A673 (cell line): Measurements from ENCODE around the gene SOD2. TPM values are rescaled to one million over a fixed set of nuclear protein-coding genes. Genes with fewer than 3 reads are reported as not detected.
"Not testable (repeated sequence)": the region's sequence is repeated elsewhere in the genome, so short reads cannot be mapped to it uniquely, and the experiment has no call there.

Experiments
- BruUV-seq: library from RNA; stranded (reverse); fragments of 400-500 nt; replicated peaks from 2 replicates; lab custom pipeline; 2021; lab: Mats Ljungman, UMichigan
- CTCF ChIA-PET: fragments of 300-600 bp; sonication (Branson Sonifier 250); formaldehyde crosslinking; loops from one replicate; lab custom pipeline; 2022; ENCODE audit warnings: antibody characterized with exemption; lab: Charles Lee
- POLR2A ChIA-PET: fragments of 300-600 bp; sonication (Branson Sonifier 250); formaldehyde crosslinking; loops from one replicate; lab custom pipeline; 2022; ENCODE audit warnings: antibody characterized with exemption; ENCODE audit not compliant: low non-redundant PET; lab: Charles Lee
- DNase-seq: peaks from one replicate; pipeline ENCODE4 v3.0.0-alpha.2; 2015; ENCODE audit warnings: low spot score
- H3K27ac ChIP-seq: fragments of 200-600 bp; sonication (generic); 2 replicates; pipeline ENCODE4 v1.5.1; 2016; ENCODE audit warnings: mixed run types, low read depth, mild to moderate bottlenecking, mixed read lengths, antibody characterized with exemption, low read length; ENCODE audit not compliant: poor library complexity, severe bottlenecking
- H3K27me3 ChIP-seq: fragments of 200-600 bp; sonication (generic); replicated peaks from 2 replicates; pipeline ENCODE4 v1.6.1; 2017; ENCODE audit warnings: mixed run types, low read depth, mild to moderate bottlenecking, mixed read lengths, antibody characterized with exemption, low read length; ENCODE audit not compliant: insufficient read depth, poor library complexity
- H3K36me3 ChIP-seq: fragments of 200-600 bp; sonication (generic); 2 replicates; pipeline ENCODE4 v1.6.1; 2016; ENCODE audit warnings: mixed run types, mild to moderate bottlenecking, mixed read lengths, antibody characterized with exemption, low read length; ENCODE audit not compliant: insufficient read depth, poor library complexity, severe bottlenecking
- H3K4me1 ChIP-seq: fragments of 200-600 bp; sonication (generic); 2 replicates; pipeline ENCODE4 v1.6.1; 2017; ENCODE audit warnings: mixed run types, mild to moderate bottlenecking, mixed read lengths, antibody characterized with exemption, low read length; ENCODE audit not compliant: insufficient read depth, poor library complexity, severe bottlenecking
- H3K4me3 ChIP-seq: fragments of 200-600 bp; sonication (generic); 2 replicates; pipeline ENCODE4 v1.5.1; 2016; ENCODE audit warnings: low read depth, mixed run types, mild to moderate bottlenecking, mixed read lengths, low read length; ENCODE audit not compliant: poor library complexity, severe bottlenecking
- H3K9me3 ChIP-seq: fragments of 200-600 bp; sonication (generic); 2 replicates; pipeline ENCODE4 v1.6.1; 2016; ENCODE audit warnings: mixed run types, low read depth, mild to moderate bottlenecking, mixed read lengths, antibody characterized with exemption, low read length; ENCODE audit not compliant: poor library complexity, severe bottlenecking
- CTCF ChIP-seq: fragments of 300-800, 200-600 bp; sonication (generic); conservative IDR thresholded peaks from 2 replicates; pipeline ENCODE4 v1.5.1; 2017; ENCODE audit warnings: low read depth, mild to moderate bottlenecking, antibody characterized with exemption, low read length, moderate library complexity, mixed read lengths
- EZH2 ChIP-seq: fragments of 200-600 bp; sonication (generic); IDR thresholded peaks from 2 replicates; pipeline ENCODE4 v1.6.1; 2017; ENCODE audit warnings: borderline replicate concordance, low read depth, mild to moderate bottlenecking, mixed read lengths, antibody characterized with exemption, low read length; ENCODE audit not compliant: poor library complexity, severe bottlenecking
- intact Hi-C: fragments of 100-400 bp; cut with micrococcal nuclease; formaldehyde crosslinking; loops from one replicate; pipeline ENCODE4 v1.10.0; 2022; ENCODE audit not compliant: unreplicated experiment
- total RNA-seq: library from RNA; stranded (reverse); gene quantifications from 2 replicates; pipeline ENCODE4 v1.2.3, GENCODE V29; 2021

Gene SOD2
- total RNA-seq, 1 experiment from 2014 or later, result 159 TPM

- H3K27me3 ChIP-seq, result no peaks in the 10 kb centered on the region
- intact Hi-C loops, result no loop called here
- DNase-seq, result no peak
- TF ChIP-seq CTCF, result no peak
- TF ChIP-seq EZH2, result no peak
- POLR2A ChIA-PET, result no interaction called here
- no peaks in the 10 kb centered on the region for H3K36me3 ChIP-seq
- CTCF ChIA-PET, result no interaction called here
- no TSS peak for BruUV-seq
- no peak overlapping the region for H3K4me3 ChIP-seq
- no peak overlapping the region for H3K27ac ChIP-seq
- no peaks in the 10 kb centered on the region for H3K4me1 ChIP-seq
- H3K9me3 ChIP-seq, result no peaks in the 10 kb centered on the region
Observed at GRCh38 chr6:159714404-159714803, 21.4 kb upstream of the SOD2 start.

- intact Hi-C loops, result no loop called here
- POLR2A ChIA-PET, result no interaction called here
- no peak for DNase-seq
- Histone ChIP-seq H3K4me3 (no peak overlapping the region), H3K36me3 (no peaks in the 10 kb centered on the region), H3K9me3 (no peaks in the 10 kb centered on the region), H3K27ac (no peak overlapping the region), H3K27me3 (no peaks in the 10 kb centered on the region), H3K4me1 (no peaks in the 10 kb centered on the region)
- no TSS peak for BruUV-seq
- CTCF ChIA-PET, result no interaction called here
- no peak for TF ChIP-seq CTCF
- TF ChIP-seq EZH2, result no peak
Observed at GRCh38 chr6:159713984-159714383, 20.9 kb upstream of the SOD2 start.

GRCh38 chr6:159712389-159712788, 19.3 kb upstream of the SOD2 start:
- H3K27ac ChIP-seq, H3K4me3 ChIP-seq, H3K9me3 ChIP-seq, H3K4me1 ChIP-seq, BruUV-seq, DNase-seq, intact Hi-C loops, H3K27me3 ChIP-seq, H3K36me3 ChIP-seq, POLR2A ChIA-PET: not testable (repeated sequence)
- CTCF ChIA-PET, result interaction anchor here (0.6 kb wide), 1 partner anchor 288 kb away, joined by 14 read pairs; no protein-coding TSS in a partner anchor

- H3K27me3 ChIP-seq, intact Hi-C loops, CTCF ChIA-PET, DNase-seq, H3K27ac ChIP-seq, H3K4me1 ChIP-seq, BruUV-seq, H3K9me3 ChIP-seq, H3K36me3 ChIP-seq, POLR2A ChIA-PET, H3K4me3 ChIP-seq: not testable (repeated sequence)
Observed at GRCh38 chr6:159710603-159711002, 17.6 kb upstream of the SOD2 start.
